ENCODE data around the gene ZNF689. TPM values are rescaled to one million over a fixed set of nuclear protein-coding genes. Genes with fewer than 3 reads are reported as not detected.

The ZNF689 gene
- 8.0 TPM for polyA plus RNA-seq (2012; ENCODE audit: insufficient read length, low read depth)

GRCh38 chr16:30609926-30610839 is at the start of gene ZNF689:
Gene ZNF689, minus strand, starts transcription at chr16:30610389. Its CDS starts 348 bp downstream, at chr16:30610041.
- TF ChIP-seq POLR2AphosphoS5 (IDR thresholded peaks at IDR 0.05; ENCODE audit: low read depth, low read length), result peak; percentile 58; the same call in 1 of the 2 replicates
- TF ChIP-seq TAF1 (IDR thresholded peaks at IDR 0.05; ENCODE audit: borderline replicate concordance, insufficient read depth, low read length), result peak; percentile 93
- TF ChIP-seq REST (IDR thresholded peaks at IDR 0.05; ENCODE audit: insufficient read depth in 1 of 2, low read depth in 2 of 2, low read length in 2 of 2), result no peak; a peak in 1 of 4 replicates
- no peak for TF ChIP-seq FOXP2 (optimal IDR thresholded peaks at IDR 0.05; ENCODE audit: borderline replicate concordance, extremely low read depth, extremely low read length, insufficient read depth)
- TF ChIP-seq SIN3A (IDR thresholded peaks at IDR 0.05; ENCODE audit: borderline replicate concordance, insufficient read depth, low read length), result no peak

- TF ChIP-seq FOXP2 (optimal IDR thresholded peaks at IDR 0.05; ENCODE audit: borderline replicate concordance, extremely low read depth, extremely low read length, insufficient read depth) (no peak), SIN3A (IDR thresholded peaks at IDR 0.05; ENCODE audit: borderline replicate concordance, insufficient read depth, low read length) (no peak), REST (IDR thresholded peaks at IDR 0.05; ENCODE audit: insufficient read depth in 1 of 2, low read depth in 2 of 2, low read length in 2 of 2) (no peak), POLR2AphosphoS5 (IDR thresholded peaks at IDR 0.05; ENCODE audit: low read depth, low read length) (no peak; the same call in 1 of the 2 replicates), TAF1 (IDR thresholded peaks at IDR 0.05; ENCODE audit: borderline replicate concordance, insufficient read depth, low read length) (no peak)
Measured at GRCh38 chr16:30658731-30659506, 48.7 kb upstream of the ZNF689 start.

- TF ChIP-seq SIN3A (IDR thresholded peaks at IDR 0.05; ENCODE audit: borderline replicate concordance, insufficient read depth, low read length) (peak; percentile 58; the same call in 1 of the 2 replicates), POLR2AphosphoS5 (IDR thresholded peaks at IDR 0.05; ENCODE audit: low read depth, low read length) (peak; percentile 46; the same call in 1 of the 2 replicates), FOXP2 (optimal IDR thresholded peaks at IDR 0.05; ENCODE audit: borderline replicate concordance, extremely low read depth, extremely low read length, insufficient read depth) (no peak)
Measured at GRCh38 chr16:30657866-30658730, 47.9 kb upstream of the ZNF689 start, which contains the start of gene FBRS. Gene FBRS, plus strand, starts transcription at chr16:30658431. Its CDS starts 1,088 bp downstream, at chr16:30659519.

- TF ChIP-seq FOXP2 (optimal IDR thresholded peaks at IDR 0.05; ENCODE audit: borderline replicate concordance, extremely low read depth, extremely low read length, insufficient read depth) (no peak), REST (IDR thresholded peaks at IDR 0.05; ENCODE audit: insufficient read depth in 1 of 2, low read depth in 2 of 2, low read length in 2 of 2) (no peak), TAF1 (IDR thresholded peaks at IDR 0.05; ENCODE audit: borderline replicate concordance, insufficient read depth, low read length) (no peak), SIN3A (IDR thresholded peaks at IDR 0.05; ENCODE audit: borderline replicate concordance, insufficient read depth, low read length) (no peak), POLR2AphosphoS5 (IDR thresholded peaks at IDR 0.05; ENCODE audit: low read depth, low read length) (peak; percentile 43; the same call in 1 of the 2 replicates)
Measured at GRCh38 chr16:30656974-30657865, 47.0 kb upstream of the ZNF689 start.
